K562 (cell line): ENCODE data around the gene OOSP4B. TPM values are rescaled to one million over a fixed set of nuclear protein-coding genes. Genes with fewer than 3 reads are reported as not detected.

Experiments used
- ARID3B ChIP-seq: fragments of 250-450 bp; sonication (Bioruptor Pico); IDR thresholded peaks from 2 replicates; pipeline ENCODE4 v1.4.0; 2020; ENCODE audit warnings: borderline replicate concordance
- BACH1 ChIP-seq: fragments of 200-800 bp; sonication (Bioruptor generic); IDR thresholded peaks from 2 replicates; pipeline ENCODE4 v1.6.1; 2016; ENCODE audit warnings: missing genetic modification characterization, missing compliant biosample characterization
- CAMTA2 ChIP-seq: fragments of 250-450 bp; sonication (Bioruptor Pico); conservative IDR thresholded peaks from 2 replicates; pipeline ENCODE4 v1.5.1; 2022
- CBFA2T2 ChIP-seq: fragments of 450-650 bp; conservative IDR thresholded peaks from 2 replicates; pipeline ENCODE4 v1.6.1; 2017; ENCODE audit warnings: mild to moderate bottlenecking
- CREB3L1 ChIP-seq: fragments of 450-650 bp; IDR thresholded peaks from 2 replicates; pipeline ENCODE4 v1.6.1; 2014; ENCODE audit warnings: low read depth, mild to moderate bottlenecking, moderate library complexity, borderline replicate concordance
- EHMT2 ChIP-seq: fragments of 450-650 bp; IDR thresholded peaks from 2 replicates; pipeline ENCODE4 v1.6.1; 2018; ENCODE audit warnings: antibody characterized with exemption
- MGA ChIP-seq: fragments of 450-650 bp; IDR thresholded peaks from 2 replicates; pipeline ENCODE4 v1.6.1; 2016; ENCODE audit warnings: mild to moderate bottlenecking, moderate library complexity
- SRSF1 ChIP-seq: fragments of 200-400 bp; formaldehyde crosslinking; IDR thresholded peaks from 2 replicates; pipeline ENCODE4 v1.6.1; 2017; ENCODE audit warnings: mild to moderate bottlenecking, low read depth, low read length, moderate library complexity
- ZNF274 ChIP-seq: IDR thresholded peaks from 2 replicates; pipeline ENCODE4 v1.6.1; 2011; ENCODE audit warnings: low read depth, mild to moderate bottlenecking, low read length, moderate library complexity, borderline replicate concordance
- polyA plus RNA-seq, 8 experiments: library from polyadenylated mRNA; depleted of rRNA in 4 of 8; stranded (reverse) in 5 of 8; unstranded in 3 of 8; fragments of >200 nt; fragmentation: Nextera tagmentation in 2 of 8; fragmentation: Illumina TruSeq in 1 of 8; extraction: Ambion mirVana in 2 of 8; extraction: Trizol in 1 of 8; gene quantifications; 2 replicates each; pipeline versions ENCODE4 v1.2.1 to v1.2.3, GENCODE V29; 2011 to 2014; ENCODE audit warnings: inconsistent platforms in 1 of 8, missing spikeins in 1 of 8
- total RNA-seq, 7 experiments: library from RNA; depleted of rRNA in 6 of 7; stranded (reverse); fragments of >200 nt in 6 of 7; fragmentation: Illumina TruSeq in 2 of 7; extraction: Trizol in 2 of 7; gene quantifications; 2 replicates each; pipeline versions ENCODE4 v1.2.1 to v1.2.3, GENCODE V29; 2011 to 2021; ENCODE audit warnings: low replicate concordance in 1 of 7
- TF ChIP-seq, protein P1 (sequence below): fragments of 250-450 bp; sonication (Bioruptor Pico); IDR thresholded peaks from 2 replicates; pipeline ENCODE4 v1.5.0; 2020; ENCODE audit warnings: mild to moderate bottlenecking, borderline replicate concordance

Gene OOSP4B
- total and polyA plus RNA-seq, 9 of the 15 experiments (the other 6 are each of a cell fraction or from before 2014, with no cell fraction given), result 0.10 to 0.43 (median 0.15) TPM; not detected in 5

DNA sequence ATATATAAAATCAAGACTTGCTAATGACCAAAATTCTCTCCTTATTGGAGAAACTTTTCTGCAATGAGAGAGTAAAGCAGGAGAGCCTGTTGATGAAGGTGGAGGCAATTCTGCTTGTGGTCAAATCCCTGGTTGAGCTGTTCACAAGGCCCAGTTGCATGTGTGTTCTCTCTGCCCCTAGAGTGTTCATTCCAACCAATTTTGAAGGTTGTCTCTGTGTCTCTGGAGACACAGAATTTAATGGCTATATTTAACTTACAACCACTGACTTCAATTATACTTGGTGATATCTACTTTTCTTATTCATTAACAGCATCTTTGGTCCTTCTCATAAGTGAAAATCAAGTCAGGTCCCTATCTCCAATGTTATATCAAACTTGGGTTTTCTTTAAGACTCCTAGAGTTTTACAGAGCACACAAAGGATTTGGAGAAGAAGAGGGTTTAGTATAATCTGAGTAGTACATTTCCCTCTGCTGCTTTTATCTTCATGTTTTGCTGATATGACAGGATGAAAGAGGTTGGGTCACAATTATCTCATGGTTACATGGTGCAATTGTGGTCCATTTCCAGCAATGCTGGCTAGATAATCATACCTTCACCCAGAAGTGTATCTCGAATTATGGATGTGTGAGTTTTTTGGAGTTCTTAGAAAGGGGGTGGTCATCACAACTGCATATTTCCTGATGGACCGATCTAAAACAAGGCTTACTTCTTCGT is 49.1 kb upstream of the OOSP4B start (continued):
- TF ChIP-seq CREB3L1, result no peak
- peak; percentile 94 for TF ChIP-seq CBFA2T2
- TF ChIP-seq MGA, result no peak
- TF ChIP-seq SRSF1, result no peak
- TF ChIP-seq ARID3B (CRISPR knock-in tag), result no peak
- peak; percentile 52; the same call in 1 of the 2 replicates for TF ChIP-seq ZNF274
- TF ChIP-seq CAMTA2 (CRISPR knock-in tag), result no peak
- TF ChIP-seq, protein P1, sequence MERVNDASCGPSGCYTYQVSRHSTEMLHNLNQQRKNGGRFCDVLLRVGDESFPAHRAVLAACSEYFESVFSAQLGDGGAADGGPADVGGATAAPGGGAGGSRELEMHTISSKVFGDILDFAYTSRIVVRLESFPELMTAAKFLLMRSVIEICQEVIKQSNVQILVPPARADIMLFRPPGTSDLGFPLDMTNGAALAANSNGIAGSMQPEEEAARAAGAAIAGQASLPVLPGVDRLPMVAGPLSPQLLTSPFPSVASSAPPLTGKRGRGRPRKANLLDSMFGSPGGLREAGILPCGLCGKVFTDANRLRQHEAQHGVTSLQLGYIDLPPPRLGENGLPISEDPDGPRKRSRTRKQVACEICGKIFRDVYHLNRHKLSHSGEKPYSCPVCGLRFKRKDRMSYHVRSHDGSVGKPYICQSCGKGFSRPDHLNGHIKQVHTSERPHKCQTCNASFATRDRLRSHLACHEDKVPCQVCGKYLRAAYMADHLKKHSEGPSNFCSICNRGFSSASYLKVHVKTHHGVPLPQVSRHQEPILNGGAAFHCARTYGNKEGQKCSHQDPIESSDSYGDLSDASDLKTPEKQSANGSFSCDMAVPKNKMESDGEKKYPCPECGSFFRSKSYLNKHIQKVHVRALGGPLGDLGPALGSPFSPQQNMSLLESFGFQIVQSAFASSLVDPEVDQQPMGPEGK (CRISPR knock-in tag), result no peak
- TF ChIP-seq EHMT2, result no peak
- 0 out of 2 replicates have a peak, but pooled peaks have one; percentile 5 for TF ChIP-seq BACH1
